ENCODE data around the gene ZMIZ1. TPM values are rescaled to one million over a fixed set of nuclear protein-coding genes. Genes with fewer than 3 reads are reported as not detected.

Gene ZMIZ1
- total RNA-seq, 4 donors from 2014 or later = 18.7 to 188 (median 36.7) TPM

DNA sequence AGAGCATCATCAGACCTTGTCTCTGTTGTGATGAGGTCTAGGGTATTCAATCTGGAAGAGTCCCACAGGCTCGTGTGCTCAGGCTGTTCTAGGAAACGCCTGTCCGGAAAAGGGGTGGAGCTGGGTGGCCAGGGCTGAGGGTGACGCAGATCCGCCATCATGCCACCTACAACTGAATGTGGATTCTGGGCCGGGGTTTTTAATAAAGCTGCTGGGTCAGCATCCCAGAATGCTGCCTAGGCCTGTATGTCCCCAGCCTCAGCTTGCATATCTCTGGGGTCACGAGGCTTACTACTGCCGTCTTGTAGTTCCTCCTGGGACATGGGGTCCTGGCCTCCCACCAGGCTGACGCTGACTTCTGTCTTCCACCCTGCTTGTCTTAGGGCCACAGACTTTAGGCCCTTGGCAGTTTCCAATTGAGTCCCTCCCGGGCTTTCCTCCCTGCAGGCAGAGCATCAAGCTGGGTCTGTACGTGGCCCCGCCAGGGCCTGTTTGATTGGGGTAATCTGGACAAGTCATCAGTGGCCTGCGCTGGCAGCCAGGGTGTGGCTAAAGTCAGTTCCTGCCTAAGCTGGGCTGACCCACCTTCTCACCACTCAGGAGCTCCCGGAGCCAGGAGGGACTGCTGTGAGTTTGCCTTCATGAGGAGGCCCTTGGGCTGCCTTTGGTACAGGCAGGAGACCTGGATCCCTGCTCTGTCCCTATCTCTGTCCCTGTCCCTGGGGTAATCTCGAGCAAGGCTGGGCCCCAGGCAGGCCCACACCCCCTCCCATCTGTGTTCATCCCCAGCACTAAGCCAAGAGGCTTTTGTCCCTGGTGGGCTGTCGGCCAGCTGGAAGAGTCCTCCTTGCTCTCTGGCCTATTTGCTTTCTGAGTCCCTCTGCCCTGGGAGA is 79.9 kb downstream of the ZMIZ1 start:
- intact Hi-C loops (cut with DNase I; ENCODE audit: low total_unique reads) = no loop called here
- TF ChIP-seq, protein P1, sequence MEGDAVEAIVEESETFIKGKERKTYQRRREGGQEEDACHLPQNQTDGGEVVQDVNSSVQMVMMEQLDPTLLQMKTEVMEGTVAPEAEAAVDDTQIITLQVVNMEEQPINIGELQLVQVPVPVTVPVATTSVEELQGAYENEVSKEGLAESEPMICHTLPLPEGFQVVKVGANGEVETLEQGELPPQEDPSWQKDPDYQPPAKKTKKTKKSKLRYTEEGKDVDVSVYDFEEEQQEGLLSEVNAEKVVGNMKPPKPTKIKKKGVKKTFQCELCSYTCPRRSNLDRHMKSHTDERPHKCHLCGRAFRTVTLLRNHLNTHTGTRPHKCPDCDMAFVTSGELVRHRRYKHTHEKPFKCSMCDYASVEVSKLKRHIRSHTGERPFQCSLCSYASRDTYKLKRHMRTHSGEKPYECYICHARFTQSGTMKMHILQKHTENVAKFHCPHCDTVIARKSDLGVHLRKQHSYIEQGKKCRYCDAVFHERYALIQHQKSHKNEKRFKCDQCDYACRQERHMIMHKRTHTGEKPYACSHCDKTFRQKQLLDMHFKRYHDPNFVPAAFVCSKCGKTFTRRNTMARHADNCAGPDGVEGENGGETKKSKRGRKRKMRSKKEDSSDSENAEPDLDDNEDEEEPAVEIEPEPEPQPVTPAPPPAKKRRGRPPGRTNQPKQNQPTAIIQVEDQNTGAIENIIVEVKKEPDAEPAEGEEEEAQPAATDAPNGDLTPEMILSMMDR (IDR thresholded peaks at IDR 0.05) = no peak
- TF ChIP-seq POLR2A (IDR thresholded peaks at IDR 0.05) = no peak
- H3K27me3 ChIP-seq = no peaks in the 10 kb centered on the region
- peak in 1 of 2 donors; percentile 71 for DNase-seq
- no peaks in the 10 kb centered on the region for H3K9me3 ChIP-seq
- H3K36me3 ChIP-seq = no peaks in the 10 kb centered on the region
- no peak overlapping the region for H3K4me3 ChIP-seq
- peaks cover 23 to 73% of the 10 kb centered on the region in 2 donors for H3K4me1 ChIP-seq
- peak overlapping the region; percentile 93 to 94 for H3K27ac ChIP-seq

DNA sequence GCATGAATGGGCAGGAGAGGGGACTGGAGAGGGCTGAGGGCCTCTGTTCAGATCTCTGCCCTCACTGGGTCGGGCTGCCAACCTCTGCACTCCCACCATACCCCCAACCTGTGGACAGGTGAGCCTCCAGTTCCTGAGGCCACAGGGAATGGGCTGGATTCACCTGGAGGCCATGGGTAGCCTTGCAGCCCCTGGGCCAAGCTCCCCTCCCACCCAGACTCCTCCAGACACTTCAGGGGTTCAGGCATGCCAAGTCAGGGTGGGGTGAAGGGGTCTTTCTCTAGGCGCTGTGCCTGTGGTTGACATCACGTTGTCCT is 80.5 kb downstream of the ZMIZ1 start:
- H3K27ac ChIP-seq = peak overlapping the region; percentile 93 to 94
- no peak overlapping the region for H3K4me3 ChIP-seq
- TF ChIP-seq POLR2A (IDR thresholded peaks at IDR 0.05) = no peak
- TF ChIP-seq, protein P1 (IDR thresholded peaks at IDR 0.05) = no peak
- intact Hi-C loops (cut with DNase I; ENCODE audit: low total_unique reads) = no loop called here
- H3K27me3 ChIP-seq = no peaks in the 10 kb centered on the region
- no peaks in the 10 kb centered on the region for H3K36me3 ChIP-seq
- no peak for DNase-seq
- H3K9me3 ChIP-seq = no peaks in the 10 kb centered on the region
- H3K4me1 ChIP-seq = peaks cover 23 to 73% of the 10 kb centered on the region in 2 donors

DNA sequence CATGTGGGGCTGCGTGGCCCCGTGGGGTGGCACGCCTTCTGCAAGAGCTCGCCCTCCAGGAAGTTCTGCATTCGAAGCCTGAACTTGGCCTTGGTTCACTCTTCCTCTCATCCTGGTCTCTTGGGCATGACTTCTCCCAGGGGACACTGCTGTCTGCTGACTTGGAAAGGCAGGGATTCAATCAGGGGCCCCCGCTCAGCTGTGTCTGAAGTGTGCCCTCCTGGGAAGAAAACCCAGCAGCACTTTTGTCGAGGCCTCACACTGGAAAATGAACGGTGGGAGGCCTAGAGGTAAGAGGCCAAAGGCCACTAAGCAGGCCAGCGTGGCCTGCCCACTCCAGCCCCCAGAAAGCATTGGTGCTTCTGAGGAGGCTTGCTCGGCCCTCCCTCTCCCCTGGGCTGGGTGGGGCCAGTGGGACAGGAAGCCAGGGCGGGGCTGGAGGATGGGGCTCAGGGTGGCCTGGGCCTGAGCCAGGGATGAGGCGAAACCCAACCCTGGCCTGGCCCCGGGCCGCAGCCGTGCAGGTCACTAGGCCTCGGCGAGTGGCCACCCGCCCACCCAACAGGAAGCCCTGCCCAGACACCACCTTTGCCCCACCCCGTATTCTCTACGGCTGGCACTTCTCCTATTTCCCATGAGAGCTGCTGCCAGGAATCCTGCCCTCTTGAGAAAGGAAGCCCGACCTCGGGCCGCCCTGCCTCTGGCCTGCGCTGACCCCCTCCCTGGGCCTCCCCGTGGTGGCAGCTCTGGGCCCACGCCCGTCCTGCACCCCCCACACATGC is 81.1 kb downstream of the ZMIZ1 start:
- H3K4me3 ChIP-seq = no peak overlapping the region
- intact Hi-C loops (cut with DNase I; ENCODE audit: low total_unique reads) = no loop called here
- TF ChIP-seq, protein P1 (IDR thresholded peaks at IDR 0.05) = no peak
- TF ChIP-seq POLR2A (IDR thresholded peaks at IDR 0.05) = no peak

DNA sequence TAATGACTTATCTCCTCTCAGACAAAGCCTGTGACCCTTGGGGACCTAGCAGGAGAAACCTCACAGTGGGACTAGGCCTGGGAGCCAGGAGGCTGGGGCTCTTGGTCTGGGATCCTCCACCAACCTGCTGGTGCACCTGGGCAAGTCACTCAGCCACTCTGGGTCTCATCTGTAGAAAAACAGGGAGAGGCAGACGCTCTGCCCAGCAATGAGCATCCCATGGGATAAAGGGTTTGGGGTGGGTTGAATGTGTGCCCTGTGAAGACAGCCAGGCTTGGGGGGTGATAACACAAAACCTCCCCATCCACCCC is 81.6 kb downstream of the ZMIZ1 start:
- TF ChIP-seq, protein P1 (IDR thresholded peaks at IDR 0.05) = no peak
- TF ChIP-seq POLR2A (IDR thresholded peaks at IDR 0.05) = no peak
- H3K4me1 ChIP-seq = peaks cover 23 to 79% of the 10 kb centered on the region in 2 donors
- intact Hi-C loops (cut with DNase I; ENCODE audit: low total_unique reads) = no loop called here
- no peaks in the 10 kb centered on the region for H3K27me3 ChIP-seq
- H3K36me3 ChIP-seq = no peaks in the 10 kb centered on the region
- no peak for DNase-seq
- H3K27ac ChIP-seq = peak overlapping the region; percentile 93 to 94
- no peak overlapping the region for H3K4me3 ChIP-seq
- no peaks in the 10 kb centered on the region for H3K9me3 ChIP-seq

More for the DNA sequence above, 81.1 kb downstream of the ZMIZ1 start:
- no peaks in the 10 kb centered on the region for H3K27me3 ChIP-seq
- peak overlapping the region; percentile 93 to 94 for H3K27ac ChIP-seq
- peak; percentile 82 to 88 for DNase-seq
- H3K36me3 ChIP-seq = no peaks in the 10 kb centered on the region
- H3K4me1 ChIP-seq = peaks cover 23 to 73% of the 10 kb centered on the region in 2 donors
- H3K9me3 ChIP-seq = no peaks in the 10 kb centered on the region

DNA sequence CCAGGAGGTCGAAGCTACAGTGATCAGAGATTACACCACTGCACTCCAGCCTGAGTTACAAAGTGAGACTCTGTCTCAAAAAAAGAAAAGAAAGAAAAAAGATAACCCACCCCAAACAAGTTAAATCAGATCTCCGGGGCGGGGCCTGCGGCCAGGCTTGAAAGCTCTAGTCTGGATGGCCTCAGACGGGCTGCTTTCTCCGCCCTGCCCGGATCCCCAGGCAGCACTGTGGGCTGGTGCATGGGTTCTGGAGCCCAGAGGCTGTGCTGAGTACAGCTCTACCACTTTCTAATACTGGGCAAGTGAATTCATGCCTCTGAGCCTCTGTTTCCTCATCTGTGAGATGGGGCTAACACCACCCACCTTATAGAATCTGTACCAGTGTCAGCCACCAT is 83.7 kb downstream of the ZMIZ1 start:
- no peaks in the 10 kb centered on the region for H3K27me3 ChIP-seq
- DNase-seq = no peak
- H3K27ac ChIP-seq = peak overlapping the region; percentile 93 to 94
- H3K4me3 ChIP-seq = no peak overlapping the region
- no peaks in the 10 kb centered on the region for H3K36me3 ChIP-seq
- TF ChIP-seq, protein P1 (IDR thresholded peaks at IDR 0.05) = no peak
- TF ChIP-seq POLR2A (IDR thresholded peaks at IDR 0.05) = no peak
- no peaks in the 10 kb centered on the region for H3K9me3 ChIP-seq
- H3K4me1 ChIP-seq = peaks cover 20 to 82% of the 10 kb centered on the region in 2 donors
- intact Hi-C loops (cut with DNase I; ENCODE audit: low total_unique reads) = no loop called here
